HL-60 (cell line): Measurements from ENCODE around the gene ZNF559.

Experiments used
- DNase-seq, 2 experiments: peaks; one replicate each; pipeline ENCODE4 v3.0.0-alpha.2; 2010 to 2020; ENCODE audit warnings: low read depth in 1 of 2, low spot score in 1 of 2
- H3K27ac ChIP-seq: fragments of 250-450 bp; sonication (Bioruptor Pico); replicated peaks from 2 replicates; pipeline ENCODE4 v1.5.1; 2020; ENCODE audit warnings: mild to moderate bottlenecking, moderate library complexity
- H3K27me3 ChIP-seq: fragments of 250-450 bp; sonication (Bioruptor Pico); 2 replicates; pipeline ENCODE4 v1.5.1; 2021; ENCODE audit warnings: mild to moderate bottlenecking, moderate library complexity; ENCODE audit not compliant: insufficient read depth, poor library complexity, severe bottlenecking
- H3K4me3 ChIP-seq: replicated peaks from 2 replicates; pipeline ENCODE4 v1.5.1; 2011; ENCODE audit warnings: mild to moderate bottlenecking, control low read depth, low read length; ENCODE audit not compliant: insufficient read depth
- GABPA ChIP-seq: IDR thresholded peaks from 2 replicates; pipeline ENCODE4 v1.6.1; 2012; ENCODE audit warnings: low read depth
- POLR2AphosphoS5 ChIP-seq: IDR thresholded peaks from 2 replicates; pipeline ENCODE4 v1.6.1; 2012; ENCODE audit warnings: low read depth
- SPI1 ChIP-seq: IDR thresholded peaks from 2 replicates; pipeline ENCODE4 v1.6.1; 2012; ENCODE audit warnings: low read depth, mild to moderate bottlenecking, borderline replicate concordance
- TF ChIP-seq, protein P1 (sequence below): IDR thresholded peaks from one replicate; pipeline ENCODE4 v1.5.1; 2011; ENCODE audit warnings: low read length, control low read depth, inconsistent platforms; ENCODE audit not compliant: insufficient read depth
- TF ChIP-seq, protein P2 (sequence below): IDR thresholded peaks from 2 replicates; pipeline ENCODE4 v1.6.1; 2012; ENCODE audit warnings: low read depth; ENCODE audit not compliant: insufficient replicate concordance

ZNF559 gene

DNA sequence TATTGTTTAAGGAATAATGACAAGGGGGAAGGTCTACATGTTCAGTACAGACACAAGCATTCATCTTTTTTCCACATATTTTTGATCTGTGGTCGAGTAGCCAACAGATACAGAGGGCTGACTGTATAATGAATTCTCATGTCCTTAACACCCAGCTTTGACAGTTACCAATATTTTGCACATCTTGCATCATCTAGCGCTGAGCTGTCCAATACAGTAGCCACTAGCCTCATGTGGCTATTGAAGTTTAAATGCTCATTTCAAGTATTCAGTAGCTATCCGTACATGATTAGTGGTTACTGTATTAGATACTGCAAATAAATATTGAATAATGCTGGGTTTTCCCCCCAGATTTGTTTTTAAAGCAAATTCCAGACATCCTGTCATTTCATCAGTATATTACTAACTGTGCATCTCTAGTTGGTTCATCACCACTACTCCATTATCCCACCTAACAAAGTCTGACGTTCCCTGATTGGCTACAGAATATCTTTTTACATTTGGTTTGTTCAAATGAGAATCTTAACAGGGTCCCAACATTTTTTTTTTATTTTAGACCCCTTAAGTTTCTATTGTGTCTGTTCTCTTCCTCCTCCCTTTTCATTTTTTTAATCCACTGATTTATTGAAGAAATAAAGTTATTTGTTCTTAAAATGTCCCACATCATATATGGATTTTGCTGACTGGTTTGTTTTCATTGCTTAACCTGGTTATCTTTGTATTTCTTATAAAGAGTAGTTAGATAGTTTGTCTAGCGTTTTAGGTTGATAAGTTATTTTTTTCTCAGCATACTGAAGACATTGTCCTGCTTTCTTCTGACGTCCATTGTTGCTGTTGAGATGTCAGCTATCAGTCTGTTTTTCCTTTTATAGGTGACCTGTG is 47.0 kb downstream of the ZNF559 start:
- no peak overlapping the region for H3K27ac ChIP-seq
- DNase-seq = no peak
- TF ChIP-seq GABPA (no peak), POLR2AphosphoS5 (no peak), SPI1 (no peak)
- TF ChIP-seq, protein P1, sequence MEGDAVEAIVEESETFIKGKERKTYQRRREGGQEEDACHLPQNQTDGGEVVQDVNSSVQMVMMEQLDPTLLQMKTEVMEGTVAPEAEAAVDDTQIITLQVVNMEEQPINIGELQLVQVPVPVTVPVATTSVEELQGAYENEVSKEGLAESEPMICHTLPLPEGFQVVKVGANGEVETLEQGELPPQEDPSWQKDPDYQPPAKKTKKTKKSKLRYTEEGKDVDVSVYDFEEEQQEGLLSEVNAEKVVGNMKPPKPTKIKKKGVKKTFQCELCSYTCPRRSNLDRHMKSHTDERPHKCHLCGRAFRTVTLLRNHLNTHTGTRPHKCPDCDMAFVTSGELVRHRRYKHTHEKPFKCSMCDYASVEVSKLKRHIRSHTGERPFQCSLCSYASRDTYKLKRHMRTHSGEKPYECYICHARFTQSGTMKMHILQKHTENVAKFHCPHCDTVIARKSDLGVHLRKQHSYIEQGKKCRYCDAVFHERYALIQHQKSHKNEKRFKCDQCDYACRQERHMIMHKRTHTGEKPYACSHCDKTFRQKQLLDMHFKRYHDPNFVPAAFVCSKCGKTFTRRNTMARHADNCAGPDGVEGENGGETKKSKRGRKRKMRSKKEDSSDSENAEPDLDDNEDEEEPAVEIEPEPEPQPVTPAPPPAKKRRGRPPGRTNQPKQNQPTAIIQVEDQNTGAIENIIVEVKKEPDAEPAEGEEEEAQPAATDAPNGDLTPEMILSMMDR = no peak
- TF ChIP-seq, protein P2, sequence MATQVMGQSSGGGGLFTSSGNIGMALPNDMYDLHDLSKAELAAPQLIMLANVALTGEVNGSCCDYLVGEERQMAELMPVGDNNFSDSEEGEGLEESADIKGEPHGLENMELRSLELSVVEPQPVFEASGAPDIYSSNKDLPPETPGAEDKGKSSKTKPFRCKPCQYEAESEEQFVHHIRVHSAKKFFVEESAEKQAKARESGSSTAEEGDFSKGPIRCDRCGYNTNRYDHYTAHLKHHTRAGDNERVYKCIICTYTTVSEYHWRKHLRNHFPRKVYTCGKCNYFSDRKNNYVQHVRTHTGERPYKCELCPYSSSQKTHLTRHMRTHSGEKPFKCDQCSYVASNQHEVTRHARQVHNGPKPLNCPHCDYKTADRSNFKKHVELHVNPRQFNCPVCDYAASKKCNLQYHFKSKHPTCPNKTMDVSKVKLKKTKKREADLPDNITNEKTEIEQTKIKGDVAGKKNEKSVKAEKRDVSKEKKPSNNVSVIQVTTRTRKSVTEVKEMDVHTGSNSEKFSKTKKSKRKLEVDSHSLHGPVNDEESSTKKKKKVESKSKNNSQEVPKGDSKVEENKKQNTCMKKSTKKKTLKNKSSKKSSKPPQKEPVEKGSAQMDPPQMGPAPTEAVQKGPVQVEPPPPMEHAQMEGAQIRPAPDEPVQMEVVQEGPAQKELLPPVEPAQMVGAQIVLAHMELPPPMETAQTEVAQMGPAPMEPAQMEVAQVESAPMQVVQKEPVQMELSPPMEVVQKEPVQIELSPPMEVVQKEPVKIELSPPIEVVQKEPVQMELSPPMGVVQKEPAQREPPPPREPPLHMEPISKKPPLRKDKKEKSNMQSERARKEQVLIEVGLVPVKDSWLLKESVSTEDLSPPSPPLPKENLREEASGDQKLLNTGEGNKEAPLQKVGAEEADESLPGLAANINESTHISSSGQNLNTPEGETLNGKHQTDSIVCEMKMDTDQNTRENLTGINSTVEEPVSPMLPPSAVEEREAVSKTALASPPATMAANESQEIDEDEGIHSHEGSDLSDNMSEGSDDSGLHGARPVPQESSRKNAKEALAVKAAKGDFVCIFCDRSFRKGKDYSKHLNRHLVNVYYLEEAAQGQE = no peak
- no peak overlapping the region for H3K4me3 ChIP-seq
- H3K27me3 ChIP-seq = no peaks in the 10 kb centered on the region

DNA sequence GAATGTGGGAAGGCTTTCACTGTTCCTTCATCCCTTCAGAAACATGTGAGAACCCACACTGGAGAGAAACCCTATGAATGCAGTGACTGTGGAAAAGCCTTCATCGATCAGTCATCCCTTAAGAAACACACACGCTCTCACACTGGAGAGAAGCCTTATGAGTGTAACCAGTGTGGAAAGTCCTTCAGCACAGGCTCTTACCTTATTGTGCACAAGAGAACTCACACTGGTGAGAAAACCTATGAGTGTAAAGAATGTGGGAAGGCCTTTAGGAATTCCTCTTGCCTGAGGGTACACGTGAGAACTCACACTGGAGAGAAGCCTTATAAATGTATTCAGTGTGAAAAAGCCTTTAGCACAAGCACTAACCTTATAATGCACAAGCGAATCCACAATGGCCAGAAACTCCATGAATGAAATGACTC is 57.4 kb downstream of the ZNF559 start:
- TF ChIP-seq GABPA = no peak
- TF ChIP-seq SPI1 = no peak
- TF ChIP-seq, protein P1 = no peak
- TF ChIP-seq, protein P2 = no peak
- no peak for TF ChIP-seq POLR2AphosphoS5
- H3K4me3 ChIP-seq = no peak overlapping the region
- no peak for DNase-seq
- H3K27me3 ChIP-seq = no peaks in the 10 kb centered on the region
- H3K27ac ChIP-seq = no peak overlapping the region
